ENCODE measurements around the gene ZAP70. TPM values are rescaled to one million over a fixed set of nuclear protein-coding genes. Genes with fewer than 3 reads are reported as not detected.

Gene ZAP70
- total and polyA plus RNA-seq, 2 of the 13 experiments (the other 11 are each of a cell fraction or from before 2014, with no cell fraction given): 0.51 to 4.0 TPM

GRCh38 chr2:97663962-97664635, 49.3 kb upstream of the ZAP70 start, which contains the start of gene ACTR1B (continued):
- TF ChIP-seq FOXO4 (CRISPR knock-in tag; conservative IDR thresholded peaks at IDR 0.05) (no peak), ZNF33A (CRISPR knock-in tag; IDR thresholded peaks at IDR 0.05; ENCODE audit: borderline replicate concordance) (no peak), ZMYM4 (CRISPR knock-in tag; IDR thresholded peaks at IDR 0.05) (peak; percentile 82), SYNCRIP (IDR thresholded peaks at IDR 0.05; ENCODE audit: insufficient read depth, low read depth, low read length) (no peak), ZSCAN29 (CRISPR knock-in tag; conservative IDR thresholded peaks at IDR 0.05) (no peak), ZNF362 (CRISPR knock-in tag; IDR thresholded peaks at IDR 0.05; ENCODE audit: borderline replicate concordance) (peak; percentile 75; the same call in 1 of the 2 replicates), SOX5 (CRISPR knock-in tag; IDR thresholded peaks at IDR 0.05; ENCODE audit: borderline replicate concordance) (no peak), ATF4 (CRISPR knock-in tag; IDR thresholded peaks at IDR 0.05) (no peak; a peak in 1 of 4 replicates), ETS1 (CRISPR knock-in tag; IDR thresholded peaks at IDR 0.05) (no peak)
- TF ChIP-seq, protein P1, sequence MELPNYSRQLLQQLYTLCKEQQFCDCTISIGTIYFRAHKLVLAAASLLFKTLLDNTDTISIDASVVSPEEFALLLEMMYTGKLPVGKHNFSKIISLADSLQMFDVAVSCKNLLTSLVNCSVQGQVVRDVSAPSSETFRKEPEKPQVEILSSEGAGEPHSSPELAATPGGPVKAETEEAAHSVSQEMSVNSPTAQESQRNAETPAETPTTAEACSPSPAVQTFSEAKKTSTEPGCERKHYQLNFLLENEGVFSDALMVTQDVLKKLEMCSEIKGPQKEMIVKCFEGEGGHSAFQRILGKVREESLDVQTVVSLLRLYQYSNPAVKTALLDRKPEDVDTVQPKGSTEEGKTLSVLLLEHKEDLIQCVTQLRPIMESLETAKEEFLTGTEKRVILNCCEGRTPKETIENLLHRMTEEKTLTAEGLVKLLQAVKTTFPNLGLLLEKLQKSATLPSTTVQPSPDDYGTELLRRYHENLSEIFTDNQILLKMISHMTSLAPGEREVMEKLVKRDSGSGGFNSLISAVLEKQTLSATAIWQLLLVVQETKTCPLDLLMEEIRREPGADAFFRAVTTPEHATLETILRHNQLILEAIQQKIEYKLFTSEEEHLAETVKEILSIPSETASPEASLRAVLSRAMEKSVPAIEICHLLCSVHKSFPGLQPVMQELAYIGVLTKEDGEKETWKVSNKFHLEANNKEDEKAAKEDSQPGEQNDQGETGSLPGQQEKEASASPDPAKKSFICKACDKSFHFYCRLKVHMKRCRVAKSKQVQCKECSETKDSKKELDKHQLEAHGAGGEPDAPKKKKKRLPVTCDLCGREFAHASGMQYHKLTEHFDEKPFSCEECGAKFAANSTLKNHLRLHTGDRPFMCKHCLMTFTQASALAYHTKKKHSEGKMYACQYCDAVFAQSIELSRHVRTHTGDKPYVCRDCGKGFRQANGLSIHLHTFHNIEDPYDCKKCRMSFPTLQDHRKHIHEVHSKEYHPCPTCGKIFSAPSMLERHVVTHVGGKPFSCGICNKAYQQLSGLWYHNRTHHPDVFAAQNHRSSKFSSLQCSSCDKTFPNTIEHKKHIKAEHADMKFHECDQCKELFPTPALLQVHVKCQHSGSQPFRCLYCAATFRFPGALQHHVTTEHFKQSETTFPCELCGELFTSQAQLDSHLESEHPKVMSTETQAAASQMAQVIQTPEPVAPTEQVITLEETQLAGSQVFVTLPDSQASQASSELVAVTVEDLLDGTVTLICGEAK (IDR thresholded peaks at IDR 0.05): no peak
- TF ChIP-seq, protein P1 (CRISPR knock-in tag; IDR thresholded peaks at IDR 0.05): no peak
- TF ChIP-seq, protein P2, sequence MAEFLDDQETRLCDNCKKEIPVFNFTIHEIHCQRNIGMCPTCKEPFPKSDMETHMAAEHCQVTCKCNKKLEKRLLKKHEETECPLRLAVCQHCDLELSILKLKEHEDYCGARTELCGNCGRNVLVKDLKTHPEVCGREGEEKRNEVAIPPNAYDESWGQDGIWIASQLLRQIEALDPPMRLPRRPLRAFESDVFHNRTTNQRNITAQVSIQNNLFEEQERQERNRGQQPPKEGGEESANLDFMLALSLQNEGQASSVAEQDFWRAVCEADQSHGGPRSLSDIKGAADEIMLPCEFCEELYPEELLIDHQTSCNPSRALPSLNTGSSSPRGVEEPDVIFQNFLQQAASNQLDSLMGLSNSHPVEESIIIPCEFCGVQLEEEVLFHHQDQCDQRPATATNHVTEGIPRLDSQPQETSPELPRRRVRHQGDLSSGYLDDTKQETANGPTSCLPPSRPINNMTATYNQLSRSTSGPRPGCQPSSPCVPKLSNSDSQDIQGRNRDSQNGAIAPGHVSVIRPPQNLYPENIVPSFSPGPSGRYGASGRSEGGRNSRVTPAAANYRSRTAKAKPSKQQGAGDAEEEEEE (CRISPR knock-in tag; IDR thresholded peaks at IDR 0.05; ENCODE audit: borderline replicate concordance): no peak
